Stimulated activated CD8-positive, alpha-beta memory T cell treated with anti-CD3 and anti-CD28 coated beads, Interleukin-15, amount 100 ng/mL, for 48 hours (primary cell): ENCODE measurements around the gene PAK4.

Experiments used
- DNase-seq, 2 donors: peaks; one replicate each; pipeline ENCODE4 v3.0.0-alpha.2; 2020; ENCODE audit warnings: low read depth in 2 of 2

The PAK4 gene

DNA sequence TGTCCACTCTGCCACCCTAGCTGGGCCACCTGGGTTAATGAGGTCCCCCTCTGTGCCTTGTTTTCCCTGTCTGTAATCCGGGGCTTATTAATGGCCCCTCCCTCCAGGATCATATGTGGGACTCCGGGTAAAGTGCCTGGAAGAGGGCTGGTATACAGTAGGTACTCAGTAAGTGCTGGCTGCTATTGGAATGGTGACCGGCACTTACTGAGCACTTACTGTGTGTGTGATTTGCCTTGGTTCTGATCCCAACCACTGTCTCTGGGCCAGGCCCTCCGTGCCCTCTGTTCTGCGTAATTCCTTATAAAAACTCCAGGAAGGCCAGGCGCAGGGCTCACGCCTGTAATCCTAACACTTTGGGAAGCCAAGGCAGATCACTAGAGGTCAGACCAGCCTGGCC is 40.3 kb downstream of the PAK4 start:
- no peak for DNase-seq

DNA sequence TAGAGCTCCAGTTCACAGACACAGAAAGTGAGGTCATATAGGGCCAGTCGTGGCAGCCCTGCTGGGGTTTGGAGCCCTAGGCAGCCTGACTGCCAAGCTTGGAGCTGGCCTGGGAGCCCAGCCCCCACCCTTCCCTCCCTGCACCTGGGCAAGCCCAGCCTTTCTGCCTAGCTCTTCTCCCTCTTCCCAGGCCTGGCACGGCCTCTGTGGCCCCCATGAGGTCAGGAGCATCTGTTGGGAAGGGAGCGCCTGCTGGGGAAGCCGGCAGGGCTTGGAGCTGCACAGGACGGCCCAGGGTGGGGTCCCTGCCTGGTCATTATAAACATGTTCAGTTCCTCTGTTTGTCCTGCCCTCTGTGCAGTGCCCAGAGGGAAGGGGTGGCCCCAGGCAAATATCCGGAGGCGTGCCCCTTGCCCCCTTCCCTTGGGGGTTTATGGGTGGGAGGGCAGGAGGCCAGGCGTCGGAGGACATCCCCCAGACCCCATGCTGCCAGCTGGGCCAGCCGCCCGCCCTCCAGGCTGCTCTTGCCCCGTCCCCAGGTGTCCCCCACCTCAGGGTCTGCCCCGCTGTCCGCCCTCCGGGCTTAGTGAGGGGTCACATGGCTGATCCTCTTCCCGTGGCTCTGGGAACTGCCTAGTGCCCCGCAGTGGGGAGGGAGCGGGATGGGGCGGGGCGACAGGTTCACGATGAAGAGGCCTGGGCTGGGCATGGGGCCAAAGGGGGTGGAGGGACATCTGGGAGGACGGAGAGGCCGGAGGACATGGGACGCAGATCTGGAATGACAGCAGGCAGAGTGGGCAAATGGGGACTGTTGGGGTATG is 41.2 kb downstream of the PAK4 start:
- no peak for DNase-seq

GRCh38 chr19:39167461-39168257 is 42.1 kb downstream of the PAK4 start:
- no peak for DNase-seq

- no peak for DNase-seq
Observed at GRCh38 chr19:39168258-39169142, 42.9 kb downstream of the PAK4 start.

DNA sequence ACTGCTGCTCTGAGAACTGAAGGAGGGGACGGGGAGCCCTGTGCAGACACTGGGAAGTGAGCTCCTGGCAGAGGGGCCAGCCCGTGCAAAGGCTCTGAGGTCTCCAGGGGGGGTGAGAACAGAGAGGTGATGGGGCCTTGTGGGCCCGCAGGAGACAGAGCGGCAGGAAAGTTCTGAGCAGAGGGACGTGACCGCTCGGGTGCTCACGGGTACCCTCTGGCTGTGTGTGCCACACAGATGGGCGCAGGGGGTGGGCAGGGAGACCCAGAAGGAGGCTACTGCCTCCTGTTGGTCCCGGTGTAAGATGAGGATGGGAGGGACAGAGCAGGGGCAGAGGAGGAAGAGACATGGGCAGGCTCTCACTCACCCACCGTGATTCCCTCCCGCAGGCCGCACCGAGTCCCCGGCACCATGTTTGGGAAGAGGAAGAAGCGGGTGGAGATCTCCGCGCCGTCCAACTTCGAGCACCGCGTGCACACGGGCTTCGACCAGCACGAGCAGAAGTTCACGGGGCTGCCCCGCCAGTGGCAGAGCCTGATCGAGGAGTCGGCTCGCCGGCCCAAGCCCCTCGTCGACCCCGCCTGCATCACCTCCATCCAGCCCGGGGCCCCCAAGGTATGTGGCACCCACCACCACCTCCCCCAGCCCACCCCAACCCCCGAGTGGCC is 43.7 kb downstream of the PAK4 start:
- no peak for DNase-seq

- DNase-seq = no peak
Observed at GRCh38 chr19:39170386-39171231, 45.0 kb downstream of the PAK4 start.

DNA sequence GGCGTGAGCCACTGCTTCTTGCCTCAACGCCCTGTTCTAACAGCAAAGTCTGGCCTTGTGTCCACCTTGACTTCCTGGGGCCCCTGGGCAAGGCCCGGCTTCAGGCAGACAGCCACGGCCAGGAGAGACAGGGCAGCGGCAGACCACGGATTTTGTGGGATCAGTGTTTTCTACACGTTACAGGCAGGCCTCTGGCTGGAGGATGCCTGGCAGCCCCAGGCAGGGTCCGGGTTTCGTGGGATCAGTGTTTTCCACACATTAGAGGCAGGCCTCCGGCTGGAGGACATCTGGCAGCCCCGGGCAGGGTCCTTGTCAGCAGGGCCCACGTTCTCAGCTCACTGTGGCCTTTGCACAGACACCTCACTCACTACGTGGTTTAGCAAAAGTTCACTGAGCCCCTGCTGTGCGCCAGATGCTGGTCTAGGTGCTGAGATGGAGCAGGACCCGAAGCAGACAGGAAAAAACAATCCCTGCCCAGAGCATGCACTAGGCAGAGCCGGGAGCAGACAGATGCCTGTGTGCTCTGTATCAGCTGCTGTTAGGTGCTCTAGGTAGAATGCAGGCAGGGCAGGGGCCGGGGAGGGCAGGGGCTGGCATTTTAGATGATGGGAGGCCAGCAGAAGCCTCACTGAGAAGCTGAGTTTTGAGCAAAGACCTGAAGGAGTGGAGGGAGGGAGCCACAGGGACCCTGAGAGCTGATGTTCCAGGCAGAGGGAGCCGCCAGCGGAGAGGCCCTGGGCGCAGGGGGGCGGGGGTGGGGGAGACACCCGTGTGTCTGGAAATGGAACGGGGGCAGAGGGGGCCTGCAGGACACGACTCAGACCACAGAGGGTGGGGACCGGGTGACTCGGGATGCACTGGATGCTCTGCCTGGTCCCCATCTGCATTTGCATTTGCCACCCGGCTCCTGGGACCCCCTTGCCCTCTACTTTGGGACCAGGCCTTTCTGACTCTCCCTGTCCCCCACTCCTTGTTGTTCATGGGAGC is 46.2 kb downstream of the PAK4 start:
- no peak for DNase-seq

- no peak for DNase-seq
Observed at GRCh38 chr19:39172700-39173501, 47.3 kb downstream of the PAK4 start.

DNA sequence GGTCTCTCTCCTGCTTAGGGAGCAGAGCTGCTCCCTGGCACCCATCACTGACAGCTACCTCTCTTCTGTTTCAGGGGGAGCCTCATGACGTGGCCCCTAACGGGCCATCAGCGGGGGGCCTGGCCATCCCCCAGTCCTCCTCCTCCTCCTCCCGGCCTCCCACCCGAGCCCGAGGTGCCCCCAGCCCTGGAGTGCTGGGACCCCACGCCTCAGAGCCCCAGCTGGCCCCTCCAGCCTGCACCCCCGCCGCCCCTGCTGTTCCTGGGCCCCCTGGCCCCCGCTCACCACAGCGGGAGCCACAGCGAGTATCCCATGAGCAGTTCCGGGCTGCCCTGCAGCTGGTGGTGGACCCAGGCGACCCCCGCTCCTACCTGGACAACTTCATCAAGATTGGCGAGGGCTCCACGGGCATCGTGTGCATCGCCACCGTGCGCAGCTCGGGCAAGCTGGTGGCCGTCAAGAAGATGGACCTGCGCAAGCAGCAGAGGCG is 48.0 kb downstream of the PAK4 start:
- DNase-seq = no peak

DNA sequence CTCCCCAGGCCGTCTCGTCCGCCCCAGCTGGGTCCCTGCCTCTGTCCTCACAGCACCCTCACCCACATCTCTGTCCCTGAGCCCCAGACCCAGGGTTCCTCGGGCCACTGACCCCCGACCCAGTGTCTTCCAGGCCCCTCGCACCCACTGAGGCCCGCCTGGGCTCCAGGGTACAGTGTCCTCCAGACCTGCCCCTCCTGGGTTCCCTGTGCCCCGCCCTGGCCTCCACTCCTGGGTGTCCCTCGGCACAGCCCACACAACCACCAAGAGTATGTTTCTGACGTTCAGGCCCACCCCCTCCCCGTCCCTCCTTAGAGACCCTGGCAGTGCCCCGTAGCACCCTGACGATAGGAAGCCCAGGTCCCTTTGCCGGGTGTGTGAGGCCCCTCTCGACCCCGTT is 48.6 kb downstream of the PAK4 start:
- no peak for DNase-seq

DNA sequence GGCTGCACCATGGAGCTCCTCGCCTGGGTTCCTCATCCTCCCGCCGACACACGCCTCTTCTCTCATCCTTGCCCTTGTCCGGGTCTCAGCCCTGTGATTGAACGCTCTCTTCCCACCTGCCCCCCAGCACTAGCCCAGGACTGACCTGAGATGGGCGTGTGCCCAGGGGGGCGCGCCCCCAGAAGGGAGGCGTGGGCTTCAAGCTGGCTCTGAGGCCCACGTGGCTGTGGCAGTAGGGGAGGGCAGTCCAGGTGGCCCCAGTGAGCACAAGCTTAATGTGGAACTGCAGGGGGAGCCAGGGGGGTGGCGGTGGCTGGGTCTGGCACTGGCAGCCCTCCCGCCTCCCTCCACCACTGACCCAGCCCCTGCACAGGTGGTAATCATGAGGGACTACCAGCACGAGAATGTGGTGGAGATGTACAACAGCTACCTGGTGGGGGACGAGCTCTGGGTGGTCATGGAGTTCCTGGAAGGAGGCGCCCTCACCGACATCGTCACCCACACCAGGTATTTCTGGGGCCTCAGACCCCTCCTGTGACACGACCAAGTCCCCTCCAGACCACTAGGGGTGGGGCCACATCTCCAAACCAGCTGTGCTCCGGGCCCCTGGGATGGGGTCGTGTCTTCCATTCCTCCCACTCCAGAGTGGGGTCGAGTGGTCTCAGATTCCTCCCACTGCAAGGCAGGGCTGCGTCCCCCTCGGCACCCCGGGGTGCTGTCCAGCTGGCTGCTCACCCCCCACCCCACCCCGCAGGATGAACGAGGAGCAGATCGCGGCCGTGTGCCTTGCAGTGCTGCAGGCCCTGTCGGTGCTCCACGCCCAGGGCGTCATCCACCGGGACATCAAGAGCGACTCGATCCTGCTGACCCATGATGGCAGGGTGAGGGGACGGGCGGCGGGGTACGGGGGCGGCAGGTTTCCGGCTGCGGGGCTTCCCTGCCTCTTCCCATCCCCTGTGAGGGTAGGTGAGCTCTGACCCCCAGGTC is 49.3 kb downstream of the PAK4 start:
- no peak for DNase-seq

DNA sequence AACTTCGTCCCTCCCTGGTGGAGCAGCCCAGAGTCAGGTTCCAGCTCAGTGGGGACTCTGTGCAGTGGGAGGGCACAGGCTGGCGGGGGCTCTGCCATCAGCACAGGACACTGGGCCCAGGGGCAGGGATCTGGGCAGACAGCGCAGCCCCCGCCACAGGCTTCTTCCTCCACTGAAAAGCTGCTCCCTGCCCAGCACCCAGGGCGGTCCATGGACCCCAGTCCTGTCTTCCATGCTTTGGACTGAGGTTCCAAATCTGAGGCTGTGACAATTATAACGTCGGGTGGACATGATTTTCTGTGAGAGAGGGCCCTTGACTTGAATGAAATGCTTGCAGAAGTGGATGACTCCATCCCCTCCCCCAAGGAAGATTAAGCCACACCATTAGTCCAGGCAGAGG is 50.0 kb downstream of the PAK4 start:
- no peak for DNase-seq

GRCh38 chr19:39177110-39177699 is 51.6 kb downstream of the PAK4 start:
- no peak for DNase-seq

DNA sequence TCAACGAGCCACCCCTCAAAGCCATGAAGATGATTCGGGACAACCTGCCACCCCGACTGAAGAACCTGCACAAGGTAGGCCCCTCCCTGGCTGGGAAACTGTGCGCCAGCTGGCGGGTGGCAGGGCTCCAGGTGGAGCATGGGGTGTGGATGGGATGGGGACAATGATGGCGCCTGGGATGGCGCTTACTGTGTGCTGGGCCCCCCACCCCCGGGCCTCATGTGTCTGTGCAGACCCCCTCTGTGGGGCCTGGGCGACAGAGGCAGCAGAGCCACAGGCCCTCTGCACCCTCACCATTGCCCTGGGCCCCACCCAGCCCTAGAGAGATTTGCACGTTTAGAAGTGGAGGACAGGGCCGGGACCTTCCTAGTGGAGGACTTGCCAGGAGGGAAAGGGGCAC is 52.1 kb downstream of the PAK4 start:
- no peak for DNase-seq

DNA sequence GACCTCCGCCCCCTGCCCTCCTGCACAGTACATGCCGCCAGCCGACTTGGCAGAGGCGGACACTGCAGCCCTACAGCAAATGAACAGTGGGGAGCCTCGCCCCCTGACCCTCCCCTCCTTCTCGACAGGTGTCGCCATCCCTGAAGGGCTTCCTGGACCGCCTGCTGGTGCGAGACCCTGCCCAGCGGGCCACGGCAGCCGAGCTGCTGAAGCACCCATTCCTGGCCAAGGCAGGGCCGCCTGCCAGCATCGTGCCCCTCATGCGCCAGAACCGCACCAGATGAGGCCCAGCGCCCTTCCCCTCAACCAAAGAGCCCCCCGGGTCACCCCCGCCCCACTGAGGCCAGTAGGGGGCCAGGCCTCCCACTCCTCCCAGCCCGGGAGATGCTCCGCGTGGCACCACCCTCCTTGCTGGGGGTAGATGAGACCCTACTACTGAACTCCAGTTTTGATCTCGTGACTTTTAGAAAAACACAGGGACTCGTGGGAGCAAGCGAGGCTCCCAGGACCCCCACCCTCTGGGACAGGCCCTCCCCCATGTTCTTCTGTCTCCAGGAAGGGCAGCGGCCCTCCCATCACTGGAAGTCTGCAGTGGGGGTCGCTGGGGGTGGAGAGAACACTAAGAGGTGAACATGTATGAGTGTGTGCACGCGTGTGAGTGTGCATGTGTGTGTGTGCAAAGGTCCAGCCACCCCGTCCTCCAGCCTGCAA is 52.9 kb downstream of the PAK4 start:
- no peak for DNase-seq

GRCh38 chr19:39179754-39180153 is 54.2 kb downstream of the PAK4 start:
- DNase-seq = no peak
